Stomach smooth muscle (tissue), 2 donors: Measurements from ENCODE around the gene CCDC141.

Experiments used
- H3K27ac ChIP-seq: one replicate; pipeline ENCODE4 v1.7.0; 2013; ENCODE audit warnings: mild to moderate bottlenecking, low read length, inconsistent platforms
- H3K27me3 ChIP-seq, 2 donors: one replicate each; pipeline ENCODE4 v1.7.0; 2013; ENCODE audit warnings: low read length in 2 of 2; ENCODE audit not compliant: insufficient read depth in 2 of 2, control insufficient read depth in 1 of 2
- H3K36me3 ChIP-seq, 2 donors: one replicate each; pipeline ENCODE4 v1.7.0; 2013; ENCODE audit warnings: low read length in 2 of 2; ENCODE audit not compliant: control insufficient read depth in 2 of 2, insufficient read depth in 2 of 2
- H3K4me1 ChIP-seq: one replicate; pipeline ENCODE4 v1.7.0; 2013; ENCODE audit warnings: low read length; ENCODE audit not compliant: control insufficient read depth, insufficient read depth
- H3K4me3 ChIP-seq, 2 donors: one replicate each; pipeline ENCODE4 v1.7.0; 2013; ENCODE audit warnings: low read length in 2 of 2
- H3K9ac ChIP-seq, 2 donors: one replicate each; pipeline ENCODE4 v1.7.0; 2013; ENCODE audit warnings: low read length in 2 of 2, mild to moderate bottlenecking in 1 of 2
- H3K9me3 ChIP-seq, 2 donors: one replicate each; pipeline ENCODE4 v1.7.0; 2013; ENCODE audit warnings: low read length in 2 of 2; ENCODE audit not compliant: control insufficient read depth in 2 of 2
- donor health status: healthy.
- donor health status: Pancreatic carcinoma.

CCDC141 gene

DNA sequence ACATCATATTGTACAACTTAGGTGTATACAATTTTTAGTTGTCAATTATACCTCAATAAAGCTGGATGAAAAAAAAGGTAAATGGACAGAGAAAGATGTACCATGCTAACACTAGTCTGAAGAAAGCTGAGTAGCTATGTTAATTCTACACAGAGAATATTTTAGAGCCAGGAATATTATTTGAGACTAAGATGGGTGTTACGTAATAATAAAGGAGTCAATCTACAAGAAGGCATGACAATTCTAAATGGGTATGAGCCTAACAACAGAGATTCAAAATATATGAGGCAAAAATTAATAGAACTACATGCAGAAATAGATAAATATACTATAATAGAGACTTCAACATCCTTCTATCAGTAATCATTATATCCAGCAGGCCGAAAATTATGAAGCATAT is 69.1 kb downstream of the CCDC141 start:
- H3K4me3 ChIP-seq: no peak overlapping the region
- peaks cover 0 to 3% of the 10 kb centered on the region in 2 donors for H3K9me3 ChIP-seq
- H3K4me1 ChIP-seq: no peaks in the 10 kb centered on the region
- H3K9ac ChIP-seq: no peak overlapping the region
- no peaks in the 10 kb centered on the region for H3K36me3 ChIP-seq
- H3K27ac ChIP-seq: no peak overlapping the region
- H3K27me3 ChIP-seq: no peaks in the 10 kb centered on the region

DNA sequence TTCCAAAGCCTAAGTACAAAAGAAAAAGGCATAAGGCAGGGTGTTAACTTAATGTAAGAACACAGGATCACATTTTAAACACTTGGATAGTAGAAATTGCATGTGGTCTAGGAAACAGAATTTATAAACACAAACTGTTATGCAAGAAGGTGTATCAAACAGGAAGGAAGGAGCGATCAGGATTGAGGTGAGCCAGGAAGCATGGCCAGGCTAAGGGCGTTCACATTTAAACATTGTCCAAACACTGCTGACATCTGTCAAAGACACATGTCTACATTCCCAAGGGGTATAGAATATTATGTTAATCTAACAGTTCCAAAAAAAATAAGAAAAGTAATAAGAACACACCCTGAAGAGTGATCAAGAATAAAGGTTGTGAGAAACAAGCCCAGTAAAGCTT is 71.3 kb downstream of the CCDC141 start:
- no peaks in the 10 kb centered on the region for H3K27me3 ChIP-seq
- no peak overlapping the region for H3K27ac ChIP-seq
- no peak overlapping the region for H3K9ac ChIP-seq
- peaks cover 0 to 3% of the 10 kb centered on the region in 2 donors for H3K9me3 ChIP-seq
- H3K4me1 ChIP-seq: no peaks in the 10 kb centered on the region
- no peaks in the 10 kb centered on the region for H3K36me3 ChIP-seq
- H3K4me3 ChIP-seq: no peak overlapping the region

- H3K9ac ChIP-seq: no peak overlapping the region
- peaks cover 0 to 3% of the 10 kb centered on the region in 2 donors for H3K9me3 ChIP-seq
- H3K4me1 ChIP-seq: no peaks in the 10 kb centered on the region
- no peak overlapping the region for H3K4me3 ChIP-seq
- H3K27me3 ChIP-seq: no peaks in the 10 kb centered on the region
- no peaks in the 10 kb centered on the region for H3K36me3 ChIP-seq
- no peak overlapping the region for H3K27ac ChIP-seq
These were observed 73.6 kb downstream of the CCDC141 start for GRCh38 chr2:178976351-178976750.

GRCh38 chr2:178962805-178963433 is 87.0 kb downstream of the CCDC141 start:
- no peak overlapping the region for H3K4me3 ChIP-seq
- no peaks in the 10 kb centered on the region for H3K4me1 ChIP-seq
- H3K27me3 ChIP-seq: no peaks in the 10 kb centered on the region
- no peaks in the 10 kb centered on the region for H3K36me3 ChIP-seq
- no peak overlapping the region for H3K9ac ChIP-seq
- H3K9me3 ChIP-seq: no peaks in the 10 kb centered on the region
- H3K27ac ChIP-seq: no peak overlapping the region

GRCh38 chr2:178962152-178962551 is 87.8 kb downstream of the CCDC141 start:
- no peaks in the 10 kb centered on the region for H3K36me3 ChIP-seq
- no peak overlapping the region for H3K4me3 ChIP-seq
- H3K27ac ChIP-seq: no peak overlapping the region
- no peaks in the 10 kb centered on the region for H3K27me3 ChIP-seq
- H3K9me3 ChIP-seq: no peaks in the 10 kb centered on the region
- no peak overlapping the region for H3K9ac ChIP-seq
- H3K4me1 ChIP-seq: no peaks in the 10 kb centered on the region

DNA sequence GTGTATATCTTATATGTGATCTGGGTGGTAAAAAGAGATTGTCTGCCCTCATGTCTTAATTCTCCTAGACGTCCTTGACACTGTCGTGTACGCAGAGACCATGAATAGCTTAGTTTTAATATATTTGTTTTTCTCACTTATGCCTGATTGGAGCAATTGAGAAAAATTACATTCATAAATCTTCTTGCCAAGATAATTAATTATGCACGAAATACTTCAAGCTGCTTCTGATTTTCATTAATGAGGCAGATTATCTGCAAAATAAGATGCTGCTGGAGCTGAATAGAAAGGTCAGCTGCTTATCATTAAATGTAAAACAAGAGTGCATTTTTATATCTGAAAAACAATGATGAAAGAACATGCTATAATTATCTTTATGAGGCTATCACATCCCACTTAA is 95.9 kb downstream of the CCDC141 start:
- Histone ChIP-seq H3K4me1 (no peaks in the 10 kb centered on the region), H3K4me3 (no peak overlapping the region), H3K27ac (no peak overlapping the region), H3K27me3 (no peaks in the 10 kb centered on the region), H3K9ac (no peak overlapping the region), H3K9me3 (no peaks in the 10 kb centered on the region), H3K36me3 (no peaks in the 10 kb centered on the region)

GRCh38 chr2:178951266-178952006 is 98.5 kb downstream of the CCDC141 start:
- no peak overlapping the region for H3K27ac ChIP-seq
- H3K9me3 ChIP-seq: no peaks in the 10 kb centered on the region
- H3K4me1 ChIP-seq: no peaks in the 10 kb centered on the region
- no peaks in the 10 kb centered on the region for H3K27me3 ChIP-seq
- no peak overlapping the region for H3K4me3 ChIP-seq
- H3K36me3 ChIP-seq: no peaks in the 10 kb centered on the region
- H3K9ac ChIP-seq: no peak overlapping the region

GRCh38 chr2:178949584-178949983 is 100.4 kb downstream of the CCDC141 start:
- Histone ChIP-seq H3K36me3 (no peaks in the 10 kb centered on the region), H3K9ac (no peak overlapping the region), H3K9me3 (no peaks in the 10 kb centered on the region), H3K27me3 (no peaks in the 10 kb centered on the region), H3K4me3 (no peak overlapping the region), H3K27ac (no peak overlapping the region), H3K4me1 (no peaks in the 10 kb centered on the region)

- no peak overlapping the region for H3K4me3 ChIP-seq
- H3K9ac ChIP-seq: no peak overlapping the region
- no peaks in the 10 kb centered on the region for H3K9me3 ChIP-seq
- H3K27ac ChIP-seq: no peak overlapping the region
- no peaks in the 10 kb centered on the region for H3K36me3 ChIP-seq
- H3K27me3 ChIP-seq: no peaks in the 10 kb centered on the region
- no peaks in the 10 kb centered on the region for H3K4me1 ChIP-seq
These were observed 100.8 kb downstream of the CCDC141 start for GRCh38 chr2:178949151-178949550.

GRCh38 chr2:178947006-178947405 is 102.9 kb downstream of the CCDC141 start:
- no peaks in the 10 kb centered on the region for H3K4me1 ChIP-seq
- no peaks in the 10 kb centered on the region for H3K9me3 ChIP-seq
- no peak overlapping the region for H3K27ac ChIP-seq
- no peak overlapping the region for H3K4me3 ChIP-seq
- no peaks in the 10 kb centered on the region for H3K27me3 ChIP-seq
- H3K9ac ChIP-seq: no peak overlapping the region
- no peaks in the 10 kb centered on the region for H3K36me3 ChIP-seq

DNA sequence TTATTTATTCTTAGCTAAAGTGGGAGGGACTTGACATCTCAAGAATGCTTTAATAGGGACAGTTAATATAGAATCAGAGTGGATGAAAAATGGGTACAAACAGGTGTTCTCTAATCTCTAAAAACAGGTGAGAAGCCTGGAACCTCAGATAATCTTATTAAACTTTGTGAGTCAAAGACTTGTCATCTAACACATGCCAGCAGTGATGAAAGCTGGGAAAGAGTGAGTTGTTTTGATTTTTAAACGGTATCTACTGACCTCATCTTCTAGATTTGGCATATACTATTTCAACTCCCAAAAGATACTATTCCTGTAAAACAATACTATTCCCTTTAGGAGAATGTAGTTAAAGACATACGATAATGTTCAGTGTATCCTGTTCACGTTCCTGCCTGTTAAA is 103.4 kb downstream of the CCDC141 start:
- H3K4me1 ChIP-seq: no peaks in the 10 kb centered on the region
- no peaks in the 10 kb centered on the region for H3K36me3 ChIP-seq
- H3K9me3 ChIP-seq: no peaks in the 10 kb centered on the region
- no peaks in the 10 kb centered on the region for H3K27me3 ChIP-seq
- no peak overlapping the region for H3K4me3 ChIP-seq
- H3K9ac ChIP-seq: no peak overlapping the region
- H3K27ac ChIP-seq: no peak overlapping the region
